ENCODE results near the gene DIO1. TPM values are rescaled to one million over a fixed set of nuclear protein-coding genes. Genes with fewer than 3 reads are reported as not detected.

Gene DIO1
- total and polyA plus RNA-seq, 9 of the 15 experiments (the other 6 are each of a cell fraction or from before 2014, with no cell fraction given): not detected

GRCh38 chr1:53860967-53861411, 33.0 kb upstream of the DIO1 start (continued):
- TF ChIP-seq CTCFL (IDR thresholded peaks at IDR 0.05; ENCODE audit: borderline replicate concordance, insufficient read depth, low read depth, low read length, poor library complexity, severe bottlenecking) (peak; percentile 32), YY1 (IDR thresholded peaks at IDR 0.05; ENCODE audit: borderline replicate concordance in 1 of 3, control insufficient read depth in 1 of 3, extremely low read depth in 1 of 3, insufficient read depth in 3 of 3, insufficient read length in 1 of 3, insufficient replicate concordance in 2 of 3, low read depth in 1 of 3, low read length in 2 of 3) (peak in 1 of 3 experiments; percentile 16), ATF2 (CRISPR knock-in tag; IDR thresholded peaks at IDR 0.05) (no peak)

- DNase-seq (ENCODE audit: extremely low read depth in 1 of 4, low spot score in 3 of 4) (no peak), ATAC-seq (no peak), FAIRE-seq (no peak)
- no peak overlapping the region for H2AFZ ChIP-seq (ENCODE audit: low read depth, low read length)
- H3K4me1 ChIP-seq (replicated peaks in 1 of 2; ENCODE audit: control insufficient read depth in 2 of 2, insufficient read depth in 2 of 2, low read length in 2 of 2): no peaks in the 10 kb centered on the region
- no peak overlapping the region for H3K4me3 ChIP-seq
- H4K20me1 ChIP-seq (replicated peaks; ENCODE audit: control insufficient read depth, insufficient read depth, low read length): 0 out of 2 replicates have a peak, but pooled peaks cover 4% of the 10 kb centered on the region
- no peak overlapping the region for H3K9ac ChIP-seq (ENCODE audit: insufficient read depth in 1 of 2, low read depth in 2 of 2, low read length in 2 of 2)
- no peaks in the 10 kb centered on the region for H3K9me1 ChIP-seq (ENCODE audit: control insufficient read depth, insufficient read depth, low read length)
- CTCF ChIA-PET (ENCODE audit: low intra/inter-chr PET ratio): interaction anchor here (1.6 kb wide), 1 partner anchor 97 kb away, joined by 3 read pairs; no protein-coding TSS in a partner anchor
- no peak overlapping the region for H3K4me2 ChIP-seq (ENCODE audit: insufficient read depth, low read length)
- WGBS (ENCODE audit: insufficient coverage, low coverage, missing lambda C conversion rate): 13% methylated on average over 7 of the region's 7 CpGs
- intact Hi-C loops (cut with micrococcal nuclease): loop anchor here (5.0 kb wide), 1 partner anchor 220 kb away; no protein-coding TSS in a partner anchor
- in situ Hi-C loops (cut with MboI): loop anchor here (10.0 kb wide), 1 partner anchor 222 kb away; no protein-coding TSS in a partner anchor
- peaks cover 6% of the 10 kb centered on the region; the same call in 2 of the 3 replicates for H3K36me3 ChIP-seq (ENCODE audit: control insufficient read depth, insufficient read depth, low read length)
- no peaks in the 10 kb centered on the region for H3K27me3 ChIP-seq (ENCODE audit: control insufficient read depth in 2 of 2, insufficient read depth in 2 of 2, low read length in 2 of 2)
- POLR2A ChIA-PET: no interaction called here
- no TSS peak for BruUV-seq (replicated peaks)
- no peak overlapping the region for H3K27ac ChIP-seq (ENCODE audit: extremely low read depth, low read depth, low read length)
- H3K9me3 ChIP-seq (replicated peaks; ENCODE audit: control insufficient read depth, insufficient read depth, low read depth, low read length): no peaks in the 10 kb centered on the region
- H3K79me2 ChIP-seq (ENCODE audit: control insufficient read depth, insufficient read depth, low read length): no peaks in the 10 kb centered on the region
- TF ChIP-seq C11orf30 (IDR thresholded peaks at IDR 0.05; ENCODE audit: low read depth) (0 out of 2 replicates have a peak, but pooled peaks have one; percentile 5), KDM2B (CRISPR knock-in tag; IDR thresholded peaks at IDR 0.05) (no peak)
Observed at GRCh38 chr1:53862507-53862906, 31.5 kb upstream of the DIO1 start.
